ENCODE results near the gene IRF5.
"Not testable (repeated sequence)": the region's sequence is repeated elsewhere in the genome, so short reads cannot be mapped to it uniquely, and the experiment has no call there.

DNA sequence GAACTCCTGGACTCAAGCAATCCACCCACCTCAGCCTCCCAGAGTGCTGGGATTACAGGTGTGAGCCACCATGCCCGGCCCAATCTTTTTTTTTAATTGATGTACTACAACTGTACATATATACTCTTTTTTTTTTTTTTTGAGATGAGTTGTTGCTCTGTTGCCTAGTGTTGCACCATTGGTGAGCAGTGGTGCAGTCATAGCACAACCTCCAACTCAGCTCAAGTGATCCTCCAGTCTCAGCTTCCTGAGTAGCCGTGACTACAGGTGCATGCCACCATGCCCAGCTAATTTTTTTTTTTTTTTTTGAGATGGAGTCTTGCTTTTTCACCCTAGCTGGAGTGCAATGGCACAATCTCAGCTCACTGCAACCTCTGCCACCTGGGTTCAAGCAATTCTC is 5.5 kb downstream of the IRF5 start:
- TF ChIP-seq, protein P1, sequence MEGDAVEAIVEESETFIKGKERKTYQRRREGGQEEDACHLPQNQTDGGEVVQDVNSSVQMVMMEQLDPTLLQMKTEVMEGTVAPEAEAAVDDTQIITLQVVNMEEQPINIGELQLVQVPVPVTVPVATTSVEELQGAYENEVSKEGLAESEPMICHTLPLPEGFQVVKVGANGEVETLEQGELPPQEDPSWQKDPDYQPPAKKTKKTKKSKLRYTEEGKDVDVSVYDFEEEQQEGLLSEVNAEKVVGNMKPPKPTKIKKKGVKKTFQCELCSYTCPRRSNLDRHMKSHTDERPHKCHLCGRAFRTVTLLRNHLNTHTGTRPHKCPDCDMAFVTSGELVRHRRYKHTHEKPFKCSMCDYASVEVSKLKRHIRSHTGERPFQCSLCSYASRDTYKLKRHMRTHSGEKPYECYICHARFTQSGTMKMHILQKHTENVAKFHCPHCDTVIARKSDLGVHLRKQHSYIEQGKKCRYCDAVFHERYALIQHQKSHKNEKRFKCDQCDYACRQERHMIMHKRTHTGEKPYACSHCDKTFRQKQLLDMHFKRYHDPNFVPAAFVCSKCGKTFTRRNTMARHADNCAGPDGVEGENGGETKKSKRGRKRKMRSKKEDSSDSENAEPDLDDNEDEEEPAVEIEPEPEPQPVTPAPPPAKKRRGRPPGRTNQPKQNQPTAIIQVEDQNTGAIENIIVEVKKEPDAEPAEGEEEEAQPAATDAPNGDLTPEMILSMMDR (conservative IDR thresholded peaks at IDR 0.05; ENCODE audit: low read depth, low read length), result not testable (repeated sequence)
- TF ChIP-seq EZH2 (IDR thresholded peaks at IDR 0.05; ENCODE audit: borderline replicate concordance, low read depth, low read length, poor library complexity, severe bottlenecking), result not testable (repeated sequence)
